ENCODE results near the gene FLOT1.

DNA sequence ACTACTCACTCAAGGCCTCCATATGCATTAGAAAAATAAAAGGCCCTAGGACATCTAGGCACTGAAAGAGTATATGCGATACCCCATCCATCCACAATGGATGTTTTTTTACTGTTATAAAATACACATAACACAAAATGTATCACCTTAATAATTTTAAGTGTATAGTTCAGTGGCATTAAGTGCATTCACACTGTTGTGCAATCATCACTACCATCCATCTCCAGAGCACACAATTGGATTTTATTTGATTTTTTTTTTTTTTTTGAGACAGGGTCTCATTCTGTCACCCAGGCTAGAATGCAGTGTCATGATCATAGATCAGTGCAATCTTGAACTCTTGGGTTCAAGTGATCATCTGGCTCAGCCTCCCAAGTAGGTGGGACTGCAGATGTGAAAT lies 28.2 kb downstream of the FLOT1 start:
- no peak for TF ChIP-seq POLR2A (IDR thresholded peaks at IDR 0.05)
- no peak for TF ChIP-seq CTCF (IDR thresholded peaks at IDR 0.05)

Measured in esophagus squamous epithelium (tissue), 4 donors.